GM23248 (cell line): ENCODE measurements around the gene DENND2C. TPM values are rescaled to one million over a fixed set of nuclear protein-coding genes. Genes with fewer than 3 reads are reported as not detected.

Source experiments
- DNase-seq: peaks from one replicate; pipeline ENCODE4 v3.0.0-alpha.2; 2015
- H2AFZ ChIP-seq: fragments of 200-600 bp; sonication (generic); 2 replicates; pipeline ENCODE4 v1.6.1; 2016; ENCODE audit warnings: antibody characterized with exemption
- H3F3A ChIP-seq: fragments of 200-600 bp; sonication (generic); 2 replicates; pipeline ENCODE4 v1.6.1; 2016; ENCODE audit warnings: mild to moderate bottlenecking, antibody characterized with exemption, mixed run types; ENCODE audit not compliant: insufficient read depth
- H3K27ac ChIP-seq: fragments of 200-600 bp; sonication (generic); 2 replicates; pipeline ENCODE4 v1.5.1; 2016; ENCODE audit warnings: mild to moderate bottlenecking
- H3K27me3 ChIP-seq: fragments of 200-600 bp; sonication (generic); replicated peaks from 2 replicates; pipeline ENCODE4 v1.6.1; 2016; ENCODE audit warnings: mild to moderate bottlenecking; ENCODE audit not compliant: insufficient read depth
- H3K36me3 ChIP-seq: fragments of 200-600 bp; sonication (generic); 2 replicates; pipeline ENCODE4 v1.6.1; 2016; ENCODE audit warnings: low read depth, mild to moderate bottlenecking
- H3K4me1 ChIP-seq: fragments of 200-600 bp; sonication (generic); 2 replicates; pipeline ENCODE4 v1.6.1; 2016; ENCODE audit warnings: mild to moderate bottlenecking; ENCODE audit not compliant: insufficient read depth
- H3K4me2 ChIP-seq: fragments of 200-600 bp; sonication (generic); one replicate; pipeline ENCODE4 v1.6.1; 2016; ENCODE audit warnings: mild to moderate bottlenecking; ENCODE audit not compliant: unreplicated experiment
- H3K4me3 ChIP-seq: fragments of 200-600 bp; sonication (generic); 2 replicates; pipeline ENCODE4 v1.5.1; 2016; ENCODE audit warnings: mild to moderate bottlenecking
- H3K79me2 ChIP-seq: fragments of 200-600 bp; sonication (generic); 2 replicates; pipeline ENCODE4 v1.6.1; 2016; ENCODE audit warnings: mild to moderate bottlenecking; ENCODE audit not compliant: insufficient read depth
- H3K9ac ChIP-seq: fragments of 200-600 bp; sonication (generic); 2 replicates; pipeline ENCODE4 v1.6.1; 2016; ENCODE audit warnings: mild to moderate bottlenecking
- H3K9me2 ChIP-seq: fragments of 200-600 bp; sonication (generic); 2 replicates; pipeline ENCODE4 v1.6.1; 2016; ENCODE audit warnings: mixed run types, mild to moderate bottlenecking, moderate library complexity; ENCODE audit not compliant: insufficient read depth
- H3K9me3 ChIP-seq: fragments of 200-600 bp; sonication (generic); one replicate; pipeline ENCODE4 v1.6.1; 2017; ENCODE audit warnings: low read depth
- H4K20me1 ChIP-seq: fragments of 200-600 bp; sonication (generic); 2 replicates; pipeline ENCODE4 v1.6.0; 2016; ENCODE audit not compliant: insufficient read depth
- EZH2 ChIP-seq: fragments of 200-600 bp; sonication (generic); IDR thresholded peaks from 2 replicates; pipeline ENCODE4 v1.6.1; 2018; ENCODE audit warnings: antibody characterized with exemption, mild to moderate bottlenecking; ENCODE audit not compliant: insufficient read depth, poor library complexity, severe bottlenecking
- EZH2phosphoT487 ChIP-seq: fragments of 200-600 bp; sonication (generic); IDR thresholded peaks from 2 replicates; pipeline ENCODE4 v1.6.1; 2018; ENCODE audit warnings: antibody characterized with exemption, moderate library complexity, mild to moderate bottlenecking, low read depth; ENCODE audit not compliant: insufficient read depth
- WGBS, 2 experiments: methylation state at CpG; one replicate each; pipeline ENCODE4 v1.1.6; 2015 to 2017; ENCODE audit warnings: low lambda C conversion rate in 2 of 2, low coverage in 1 of 2; ENCODE audit errors: missing lambda C conversion rate in 2 of 2; 5-methylcytosine and 5-hydroxymethylcytosine counted together
- in situ Hi-C: fragments of 300-500 bp; cut with MboI; formaldehyde crosslinking; loops from 2 replicates; pipeline ENCODE4 v1.15.0; 2020
- polyA plus RNA-seq: library from polyadenylated mRNA; unstranded; fragments of >200 nt; fragmentation: Nextera tagmentation; extraction: Ambion mirVana; gene quantifications from 2 replicates; pipeline ENCODE4 v1.2.1, GENCODE V29; 2016
- total RNA-seq: library from RNA; depleted of rRNA; stranded (reverse); fragments of >200 nt; shearing (Covaris generic); gene quantifications from 2 replicates; pipeline ENCODE4 v1.2.3, GENCODE V29; 2014

DENND2C gene
- total and polyA plus RNA-seq, 2 experiments from 2014 or later: 2.8 to 5.9 TPM

GRCh38 chr1:114688526-114688925, 18.7 kb upstream of the DENND2C start:
- Histone ChIP-seq H2AFZ (no peak overlapping the region), H3K79me2 (no peaks in the 10 kb centered on the region), H4K20me1 (no peaks in the 10 kb centered on the region), H3K27ac (no peak overlapping the region), H3K4me2 (no peak overlapping the region), H3K4me1 (no peaks in the 10 kb centered on the region), H3K9ac (no peak overlapping the region), H3K9me3 (no peaks in the 10 kb centered on the region), H3K36me3 (no peaks in the 10 kb centered on the region), H3K9me2 (no peaks in the 10 kb centered on the region), H3K4me3 (no peak overlapping the region), H3K27me3 (peaks cover 43% of the 10 kb centered on the region), H3F3A (no peaks in the 10 kb centered on the region)
- 55 to 65% methylated on average over 4 of the region's 4 CpGs for WGBS, 2 experiments
- in situ Hi-C loops: no loop called here
- no peak for DNase-seq
- TF ChIP-seq EZH2: no peak
- TF ChIP-seq EZH2phosphoT487: no peak

DNA sequence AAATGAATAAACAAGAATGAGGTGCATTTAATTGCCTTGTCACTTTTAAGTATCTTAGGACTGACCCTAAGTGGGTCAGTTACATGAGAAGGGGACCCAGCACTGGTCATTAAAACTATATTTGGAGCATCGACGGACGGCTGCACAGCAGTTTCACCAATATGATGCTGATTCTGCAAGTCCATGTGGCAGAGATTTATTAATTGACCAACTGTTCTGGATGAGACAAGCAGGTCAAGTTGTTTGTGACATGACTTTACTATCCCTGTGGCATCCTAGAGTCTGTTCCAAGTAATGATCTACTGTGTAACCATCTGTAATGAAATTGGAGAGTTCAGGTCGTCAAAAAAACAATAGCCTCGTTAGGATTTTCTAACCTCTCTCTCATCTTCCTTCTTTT, 16.0 kb upstream of the DENND2C start:
- H3F3A ChIP-seq: no peaks in the 10 kb centered on the region
- H3K27ac ChIP-seq: no peak overlapping the region

GRCh38 chr1:114677691-114678090, 7.8 kb upstream of the DENND2C start:
- in situ Hi-C loops: no loop called here
- Histone ChIP-seq H3K27ac (no peak overlapping the region), H3K4me3 (no peak overlapping the region), H3K9me2 (no peaks in the 10 kb centered on the region), H3K27me3 (peaks cover 15% of the 10 kb centered on the region; the same call in 1 of the 2 replicates), H3K4me2 (no peak overlapping the region), H3K36me3 (no peaks in the 10 kb centered on the region), H3F3A (no peaks in the 10 kb centered on the region), H2AFZ (no peak overlapping the region), H3K79me2 (no peaks in the 10 kb centered on the region), H4K20me1 (no peaks in the 10 kb centered on the region), H3K9ac (no peak overlapping the region), H3K4me1 (no peaks in the 10 kb centered on the region), H3K9me3 (no peaks in the 10 kb centered on the region)
- no peak for DNase-seq
- no peak for TF ChIP-seq EZH2
- no peak for TF ChIP-seq EZH2phosphoT487
- 43 to 46% methylated on average over 4 to 5 of the region's 5 CpGs for WGBS, 2 experiments

More for the DNA sequence above, 16.0 kb upstream of the DENND2C start:
- H3K9me3 ChIP-seq: no peaks in the 10 kb centered on the region
- no peak for DNase-seq
- H3K9me2 ChIP-seq: no peaks in the 10 kb centered on the region
- peaks cover 48% of the 10 kb centered on the region for H3K27me3 ChIP-seq
- H3K36me3 ChIP-seq: no peaks in the 10 kb centered on the region
- no peak overlapping the region for H3K4me2 ChIP-seq
- no peaks in the 10 kb centered on the region for H3K4me1 ChIP-seq
- no peaks in the 10 kb centered on the region for H3K79me2 ChIP-seq
- H4K20me1 ChIP-seq: no peaks in the 10 kb centered on the region
- TF ChIP-seq EZH2 (no peak), EZH2phosphoT487 (no peak)
- no peak overlapping the region for H2AFZ ChIP-seq
- 71 to 73% methylated on average over 5 of the region's 5 CpGs for WGBS, 2 experiments
- no peak overlapping the region for H3K4me3 ChIP-seq
- in situ Hi-C loops: no loop called here
- no peak overlapping the region for H3K9ac ChIP-seq

DNA sequence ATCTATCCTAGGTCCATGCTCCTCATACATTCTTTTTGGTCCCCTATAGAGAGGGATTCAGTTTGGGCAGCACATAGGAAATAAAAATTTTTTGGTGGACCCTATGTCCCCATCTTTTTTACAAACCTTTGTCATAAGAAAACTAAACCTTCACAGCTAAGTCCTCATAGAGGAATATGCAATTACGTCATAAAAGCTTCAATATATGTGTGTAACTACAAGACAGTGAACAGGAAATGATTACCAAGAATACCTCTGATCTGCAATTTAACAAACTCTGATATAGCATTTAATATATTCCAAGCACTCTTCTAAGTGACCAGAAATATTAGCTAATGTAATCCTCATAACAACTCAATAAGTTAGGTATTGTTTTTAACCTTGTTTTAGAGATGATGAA, 6.3 kb upstream of the DENND2C start:
- H3K9me3 ChIP-seq: no peaks in the 10 kb centered on the region
- 89 to 90% methylated on average over 1 of the region's 1 CpG for WGBS, 2 experiments

DNA sequence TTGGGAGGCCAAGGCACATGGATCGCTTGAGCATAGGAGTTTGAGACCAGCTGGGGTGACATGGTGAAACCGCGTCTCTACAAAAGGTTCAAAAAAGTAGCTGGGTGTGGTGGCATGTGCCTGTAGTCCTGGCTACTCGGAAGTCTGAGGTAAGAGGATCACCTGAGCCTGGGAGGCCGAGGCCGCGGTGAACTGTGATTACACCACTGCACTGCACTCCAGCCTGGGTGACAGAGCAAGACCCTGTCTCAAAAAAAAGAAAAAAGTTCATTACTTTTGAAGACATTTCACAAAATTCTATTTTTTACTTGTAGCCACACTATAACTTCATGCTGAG, 2.1 kb upstream of the DENND2C start:
- Histone ChIP-seq H3K79me2 (peaks cover 22% of the 10 kb centered on the region), H3F3A (peaks cover 14% of the 10 kb centered on the region; the same call in 1 of the 2 replicates), H2AFZ (no peak overlapping the region), H3K4me1 (peaks cover 15% of the 10 kb centered on the region; the same call in 1 of the 2 replicates), H3K4me3 (no peak overlapping the region), H3K36me3 (no peaks in the 10 kb centered on the region), H3K9me3 (no peaks in the 10 kb centered on the region), H3K27me3 (0 out of 2 replicates have a peak, but pooled peaks cover 1% of the 10 kb centered on the region), H3K9ac (no peak overlapping the region), H3K4me2 (no peak overlapping the region), H3K9me2 (no peaks in the 10 kb centered on the region), H3K27ac (no peak overlapping the region), H4K20me1 (no peaks in the 10 kb centered on the region)
- WGBS, 2 experiments: 71 to 80% methylated on average over 7 of the region's 7 CpGs
- no peak for DNase-seq
- TF ChIP-seq EZH2phosphoT487 (no peak), EZH2 (no peak)
- in situ Hi-C loops: no loop called here

More for the DNA sequence above, 6.3 kb upstream of the DENND2C start:
- DNase-seq: no peak
- 0 out of 2 replicates have a peak, but pooled peaks cover 2% of the 10 kb centered on the region for H3F3A ChIP-seq
- H3K9me2 ChIP-seq: no peaks in the 10 kb centered on the region
- TF ChIP-seq EZH2 (no peak), EZH2phosphoT487 (no peak)
- no peaks in the 10 kb centered on the region for H3K36me3 ChIP-seq
- no peaks in the 10 kb centered on the region for H3K79me2 ChIP-seq
- no peaks in the 10 kb centered on the region for H4K20me1 ChIP-seq
- no peak overlapping the region for H3K4me3 ChIP-seq
- H3K27me3 ChIP-seq: peaks cover 15% of the 10 kb centered on the region; the same call in 1 of the 2 replicates
- in situ Hi-C loops: no loop called here
- H3K27ac ChIP-seq: no peak overlapping the region
- H3K9ac ChIP-seq: no peak overlapping the region
- H2AFZ ChIP-seq: no peak overlapping the region
- H3K4me2 ChIP-seq: no peak overlapping the region
- H3K4me1 ChIP-seq: peaks cover 2% of the 10 kb centered on the region; the same call in 1 of the 2 replicates
